GM18505 (cell line): Measurements from ENCODE around the gene ARHGAP6.
"Not testable (repeated sequence)": the region's sequence is repeated elsewhere in the genome, so short reads cannot be mapped to it uniquely, and the experiment has no call there.

ENCODE experiments used
- ATAC-seq: cut with Tn5 transposase; IDR thresholded peaks from one replicate; pipeline ENCODE4 v1.9.1; 2021; ENCODE audit not compliant: unreplicated experiment
- POLR2A ChIP-seq: IDR thresholded peaks from 4 replicates; pipeline ENCODE4 v1.6.1; 2011; ENCODE audit warnings: borderline replicate concordance; ENCODE audit not compliant: insufficient read depth, insufficient read length; ENCODE audit errors: extremely low read depth

The ARHGAP6 gene

DNA sequence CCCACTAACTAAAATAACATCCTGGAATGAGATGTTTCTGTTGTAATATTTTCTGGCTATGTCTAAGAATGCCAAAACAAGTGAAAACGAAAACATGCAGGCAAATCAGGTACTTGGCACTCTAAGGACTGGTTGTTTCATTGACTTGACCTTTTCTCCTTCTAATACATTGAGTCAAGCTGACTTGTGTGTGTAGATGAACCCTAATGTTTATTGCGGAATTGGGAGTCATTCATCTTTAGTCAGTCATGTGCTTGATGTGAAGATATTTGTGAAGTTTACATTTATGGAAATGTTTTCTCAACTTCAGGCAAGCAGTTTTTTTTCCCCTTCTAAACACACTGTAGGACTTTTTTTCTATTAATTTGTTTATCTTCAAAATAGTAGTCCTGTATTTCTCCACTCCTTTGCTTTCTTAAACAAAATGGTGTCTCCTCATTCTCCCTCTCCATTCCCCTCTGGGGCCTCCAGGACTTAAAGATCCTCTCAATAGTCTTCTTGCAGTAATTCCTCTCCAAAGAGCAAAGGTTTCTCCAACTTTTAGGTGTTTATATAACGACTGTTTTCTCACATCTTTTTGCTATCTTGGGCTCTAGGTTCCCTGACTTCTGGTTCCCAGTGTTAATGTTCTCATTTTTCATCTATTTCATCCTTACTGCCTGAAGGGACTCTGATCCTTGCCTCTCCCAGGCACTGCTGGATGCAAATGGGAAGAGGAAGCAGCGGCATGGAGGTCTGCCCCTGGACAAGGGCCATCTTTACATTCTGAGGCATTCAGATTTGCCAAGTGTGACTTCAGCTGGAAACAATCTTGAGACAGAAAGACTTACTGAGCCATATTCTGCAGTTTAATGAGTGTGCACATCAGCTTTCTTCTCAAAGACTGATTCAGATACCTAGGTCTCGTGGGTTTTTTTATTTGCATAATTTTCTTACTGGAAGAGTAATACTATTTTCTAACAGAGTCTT lies 166.4 kb downstream of the ARHGAP6 start:
- ATAC-seq, result no peak
- TF ChIP-seq POLR2A, result no peak

DNA sequence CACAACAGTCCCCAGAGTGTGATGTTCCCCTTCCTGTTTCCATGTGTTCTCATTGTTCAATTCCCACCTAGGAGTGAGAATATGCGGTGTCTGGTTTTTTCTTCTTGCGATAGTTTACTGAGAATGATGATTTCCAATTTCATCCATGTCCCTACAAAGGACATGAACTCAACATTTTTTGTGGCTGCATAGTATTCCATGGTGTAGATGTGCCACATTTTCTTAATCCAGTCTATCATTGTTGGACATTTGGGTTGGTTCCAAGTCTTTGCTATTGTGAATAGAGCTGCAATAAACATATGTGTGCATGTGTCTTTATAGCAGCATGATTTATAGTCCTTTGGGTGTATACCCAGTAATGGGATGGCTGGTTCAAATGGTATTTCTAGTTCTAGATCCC lies 174.3 kb downstream of the ARHGAP6 start:
- ATAC-seq, result not testable (repeated sequence)

DNA sequence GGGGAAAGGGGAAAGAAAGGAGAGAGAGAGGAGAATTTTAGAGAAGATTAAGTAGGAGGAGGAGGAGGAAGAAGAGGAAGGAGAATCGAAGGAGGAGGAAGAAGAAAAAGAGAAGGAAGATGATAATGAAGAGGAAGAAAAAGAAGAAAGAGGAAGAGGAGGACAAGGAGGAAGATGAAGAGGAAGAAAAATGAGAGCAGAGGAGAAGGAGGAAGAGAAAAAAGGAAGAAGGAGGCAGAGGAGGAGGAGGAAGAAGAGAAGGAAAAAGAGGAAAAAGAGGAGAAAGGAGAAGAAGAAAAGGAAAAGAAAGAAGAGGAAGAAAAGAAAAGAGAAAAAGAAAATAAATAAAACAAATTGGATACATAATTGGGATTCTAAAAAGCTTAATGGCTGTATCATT lies 181.4 kb downstream of the ARHGAP6 start:
- TF ChIP-seq POLR2A, result no peak

DNA sequence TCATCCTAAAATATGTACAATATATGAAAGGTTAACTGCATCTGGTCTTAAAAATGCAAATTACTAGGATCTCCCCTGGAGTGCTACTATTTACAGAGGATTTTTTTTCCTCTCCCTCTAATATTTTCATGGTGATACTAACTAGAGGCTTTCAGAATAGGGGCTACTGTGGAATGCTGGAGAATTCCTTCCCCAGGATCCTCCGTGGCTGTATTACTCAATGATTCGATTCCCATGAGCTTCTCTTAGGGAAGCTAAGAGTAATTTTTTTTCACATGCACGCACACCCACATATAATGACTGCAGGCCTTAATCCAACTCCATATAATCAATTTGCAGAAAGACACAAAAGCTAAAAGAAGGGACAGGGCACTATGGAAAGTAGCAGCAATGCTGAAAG lies 184.7 kb downstream of the ARHGAP6 start:
- no peak for TF ChIP-seq POLR2A
- ATAC-seq, result no peak

More for the DNA sequence above, 181.4 kb downstream of the ARHGAP6 start:
- ATAC-seq, result no peak

DNA sequence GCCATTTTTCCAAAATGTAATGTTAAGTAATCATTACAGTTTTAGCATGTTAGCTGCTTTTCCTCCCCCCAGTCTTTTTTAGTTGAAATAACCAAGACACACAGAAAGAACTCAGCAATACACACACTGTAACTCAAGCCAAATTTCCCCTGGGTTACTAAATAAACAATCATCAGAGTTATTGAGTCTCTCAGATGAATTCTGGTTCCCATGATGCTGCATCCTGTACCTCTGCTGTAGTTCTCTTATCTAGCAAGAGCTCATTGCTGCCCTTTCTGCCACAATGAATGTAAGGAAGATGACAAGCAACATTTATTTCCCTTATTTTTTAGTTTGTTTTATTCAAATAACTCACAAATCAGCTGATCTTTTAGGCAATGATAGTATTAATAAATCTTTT lies 185.1 kb downstream of the ARHGAP6 start:
- ATAC-seq, result no peak
- no peak for TF ChIP-seq POLR2A

DNA sequence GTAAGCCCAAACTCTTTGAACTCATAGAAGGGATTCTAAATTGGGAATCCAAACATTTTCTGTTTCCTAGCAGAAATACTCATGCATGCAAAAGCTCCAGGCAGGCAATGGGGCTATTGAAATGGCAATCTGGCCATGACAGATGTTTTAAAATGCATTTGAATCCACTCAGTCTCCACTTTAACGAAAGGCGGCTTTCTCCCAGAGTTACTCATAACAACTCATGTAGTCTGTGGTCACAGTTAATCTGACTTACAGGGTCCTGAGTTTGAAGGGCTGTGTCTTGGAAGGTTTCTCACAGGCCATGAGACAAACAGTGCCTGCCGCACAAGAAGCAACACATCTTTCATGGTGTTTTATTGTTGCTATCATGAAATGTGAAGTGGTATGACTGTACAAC lies 186.8 kb downstream of the ARHGAP6 start:
- no peak for ATAC-seq
- TF ChIP-seq POLR2A, result no peak

DNA sequence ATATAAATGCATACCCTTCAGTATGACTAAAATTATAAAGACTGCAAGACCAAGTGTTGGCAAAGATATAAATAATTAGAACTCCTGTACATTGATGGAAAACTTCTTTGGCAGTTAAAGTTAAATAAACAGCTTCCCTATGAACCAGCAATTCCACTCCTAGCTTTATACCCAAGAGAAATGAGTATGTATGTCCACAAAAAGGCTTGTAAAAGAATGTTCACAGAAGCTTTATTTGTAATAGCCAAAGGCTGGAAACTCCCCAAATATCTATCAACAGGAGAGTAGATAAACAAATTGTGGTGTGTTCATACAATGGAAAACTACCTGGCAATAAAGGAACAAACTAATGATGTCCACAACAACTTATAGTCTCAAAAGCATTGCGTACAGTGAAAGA lies 187.7 kb downstream of the ARHGAP6 start:
- no peak for TF ChIP-seq POLR2A
- ATAC-seq, result no peak

DNA sequence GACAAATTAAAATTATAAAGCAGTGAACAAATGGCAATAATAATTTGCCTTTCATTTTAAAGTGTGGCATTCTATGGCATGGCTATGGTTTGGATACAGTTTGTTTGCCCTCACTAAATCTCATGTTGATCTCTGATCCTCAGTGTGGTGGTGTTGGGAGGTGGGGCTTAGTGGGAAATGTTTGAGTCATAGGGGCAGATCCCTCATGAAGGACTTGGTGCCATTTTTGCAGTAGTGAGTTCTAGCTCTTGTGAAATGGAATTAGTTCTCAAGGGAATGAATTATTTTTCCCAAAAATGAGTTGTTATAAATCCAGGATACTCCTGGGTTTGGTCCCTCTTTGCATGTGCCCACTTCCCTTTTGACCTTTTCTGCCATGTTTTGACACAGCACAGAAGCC lies 191.1 kb downstream of the ARHGAP6 start:
- TF ChIP-seq POLR2A, result no peak
- no peak for ATAC-seq

DNA sequence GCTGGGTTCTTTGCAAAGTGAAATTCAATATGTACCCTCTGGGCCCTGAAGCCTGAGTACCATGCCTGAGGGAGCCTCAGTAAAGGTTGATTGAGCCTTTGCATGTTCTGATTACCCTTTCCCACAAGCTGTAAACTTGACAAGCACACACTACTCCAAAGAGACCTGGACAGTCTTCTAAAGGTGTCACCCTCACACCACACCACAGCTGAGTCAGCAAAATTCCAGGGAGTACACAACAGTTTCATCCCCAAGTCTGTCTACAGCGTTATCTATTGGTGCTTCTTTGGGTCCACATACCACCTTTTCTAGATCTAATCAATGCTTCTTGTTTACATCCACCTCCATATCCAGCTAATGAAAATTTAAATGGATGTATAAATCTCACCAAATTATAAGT lies 191.7 kb downstream of the ARHGAP6 start:
- no peak for ATAC-seq
- no peak for TF ChIP-seq POLR2A

DNA sequence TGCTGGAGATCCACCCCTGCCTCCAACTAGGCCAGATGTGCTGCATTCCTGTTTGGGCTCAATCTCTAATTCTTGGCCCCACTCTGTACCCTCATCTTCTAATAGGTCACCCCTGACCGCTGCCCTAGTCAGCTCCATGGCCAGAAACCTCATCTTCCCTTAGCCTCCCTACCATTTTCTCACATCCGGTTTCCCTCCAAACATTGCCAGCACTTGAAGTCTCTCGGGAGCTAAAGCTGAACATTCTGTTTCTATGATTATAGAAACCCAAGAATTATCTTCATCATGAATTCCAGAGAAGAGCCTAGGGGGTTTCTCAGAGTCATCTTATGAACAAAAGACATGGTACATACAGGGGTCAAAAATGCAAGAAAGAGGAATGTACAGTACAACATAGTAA lies 192.8 kb downstream of the ARHGAP6 start:
- TF ChIP-seq POLR2A, result no peak
- ATAC-seq, result no peak

DNA sequence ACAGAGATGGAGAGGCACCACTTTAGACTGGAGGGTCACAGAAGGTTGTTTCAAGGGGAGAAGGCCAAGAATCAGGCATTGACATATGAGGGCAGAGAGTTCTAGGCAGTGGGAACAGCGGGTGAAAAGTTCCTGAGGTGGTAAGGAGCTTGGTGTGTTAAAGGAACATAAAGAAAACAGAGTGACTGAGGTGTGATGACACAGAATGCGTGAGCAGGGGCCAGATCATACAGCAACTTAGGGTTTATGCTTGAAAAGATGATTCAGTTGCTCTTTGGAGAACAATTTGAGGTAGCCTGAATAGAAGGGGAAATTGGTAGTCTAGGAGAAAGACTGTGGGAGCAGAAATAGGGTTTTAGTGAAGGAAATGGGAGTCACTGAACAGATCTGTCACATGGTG lies 193.3 kb downstream of the ARHGAP6 start:
- TF ChIP-seq POLR2A, result no peak
- no peak for ATAC-seq

DNA sequence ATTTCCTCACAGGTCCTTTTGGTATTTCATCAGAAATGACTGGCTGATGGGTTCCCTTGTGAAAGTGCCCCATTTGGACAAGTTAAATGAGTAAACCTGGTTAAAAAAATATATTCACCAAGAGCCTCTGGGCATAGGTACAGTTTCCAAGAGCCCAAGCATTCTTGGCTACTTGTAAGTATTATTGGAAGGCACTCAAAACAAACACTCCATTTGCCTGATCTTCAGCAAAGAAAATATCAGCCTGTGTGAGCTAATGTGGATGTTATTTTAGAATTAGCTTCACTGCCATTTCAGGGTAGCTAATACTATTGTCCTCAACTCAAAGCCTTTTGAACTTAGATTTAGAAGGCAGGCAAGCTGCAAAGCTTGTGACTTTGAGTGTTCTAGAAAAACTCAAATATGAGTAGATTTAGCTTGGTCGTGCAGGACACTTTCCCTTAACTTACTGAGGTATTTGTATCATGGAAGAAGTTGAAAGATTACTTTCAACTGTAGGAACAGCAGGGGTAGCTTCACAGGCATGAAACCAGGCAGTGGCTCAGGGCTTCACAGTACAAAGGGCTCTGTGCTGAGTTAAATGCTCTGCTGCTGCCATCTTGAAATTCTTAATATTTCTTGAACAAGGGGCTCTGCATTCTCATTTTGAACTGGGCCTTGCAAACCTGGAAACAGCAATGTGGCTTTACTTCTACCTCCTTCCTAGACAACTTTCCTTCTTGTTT lies 195.3 kb downstream of the ARHGAP6 start:
- no peak for ATAC-seq
- no peak for TF ChIP-seq POLR2A

DNA sequence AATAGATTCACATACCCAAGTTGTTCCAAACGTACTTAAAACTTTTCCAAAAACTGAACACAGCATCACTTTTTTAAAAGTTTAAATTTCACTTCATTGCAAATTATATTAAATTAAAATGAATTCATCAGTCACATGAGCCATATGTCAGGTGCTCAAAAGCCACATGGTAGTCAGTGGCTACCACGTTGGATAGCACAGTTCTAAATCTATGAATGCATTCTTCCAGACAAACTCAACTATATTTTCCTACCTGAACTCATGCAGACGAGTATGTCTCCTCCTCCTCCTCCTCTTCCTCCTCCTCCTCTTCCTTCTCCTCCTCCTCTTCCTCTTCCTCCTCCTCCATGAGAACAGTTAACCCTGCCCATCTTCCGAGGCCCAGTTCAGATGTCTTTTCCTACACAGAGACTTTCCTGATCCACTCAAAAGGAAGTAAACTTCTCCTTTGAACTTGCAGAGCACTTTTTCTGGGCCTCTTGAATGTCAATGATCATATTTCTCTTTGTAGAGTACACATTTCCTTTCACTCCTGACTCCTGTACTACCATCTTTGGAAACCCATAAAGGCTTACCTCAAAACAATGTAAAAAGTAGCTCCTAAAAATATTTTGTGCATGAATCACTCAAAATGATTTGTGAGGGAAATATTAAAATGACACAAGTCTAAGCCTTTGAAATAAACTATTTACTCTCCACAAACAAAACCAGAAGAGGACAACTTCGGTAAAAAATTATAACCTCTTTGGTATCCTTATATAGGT lies 199.9 kb downstream of the ARHGAP6 start:
- ATAC-seq, result no peak
- no peak for TF ChIP-seq POLR2A
